NCI-H82 (cell line): Measurements from ENCODE around the gene GNAI2.
"Not testable (repeated sequence)": the region's sequence is repeated elsewhere in the genome, so short reads cannot be mapped to it uniquely, and the experiment has no call there.

ENCODE experiments used
- DNase-seq: peaks from one replicate; lab custom pipeline; 2025; lab: John Stamatoyannopoulos, UW

The GNAI2 gene

GRCh38 chr3:50264383-50264963 lies 28.5 kb downstream of the GNAI2 start:
- DNase-seq, result peak; percentile 75

- DNase-seq, result no peak
Observed at GRCh38 chr3:50264964-50265485, 29.0 kb downstream of the GNAI2 start.

- no peak for DNase-seq
Observed at GRCh38 chr3:50265571-50265970, 29.6 kb downstream of the GNAI2 start.

- DNase-seq, result no peak
Observed at GRCh38 chr3:50266017-50266416, 30.0 kb downstream of the GNAI2 start.

- no peak for DNase-seq
Observed at GRCh38 chr3:50266836-50267235, 30.8 kb downstream of the GNAI2 start.

- peak; percentile 35 for DNase-seq
Observed at GRCh38 chr3:50267280-50267913, 31.4 kb downstream of the GNAI2 start.

GRCh38 chr3:50268276-50268675 lies 32.3 kb downstream of the GNAI2 start:
- DNase-seq, result no peak

GRCh38 chr3:50268703-50269451 lies 32.9 kb downstream of the GNAI2 start, which contains the start of gene SEMA3B:
Gene SEMA3B (plus strand): TSS chr3:50269147. CDS start chr3:50269241, 94 bp downstream.
- no peak for DNase-seq

GRCh38 chr3:50269460-50269859 lies 33.5 kb downstream of the GNAI2 start:
- DNase-seq, result no peak

GRCh38 chr3:50269977-50270413 lies 34.0 kb downstream of the GNAI2 start:
- DNase-seq, result no peak

- no peak for DNase-seq
Observed at GRCh38 chr3:50270422-50271224, 34.6 kb downstream of the GNAI2 start.

- DNase-seq, result no peak
Observed at GRCh38 chr3:50271314-50271936, 35.4 kb downstream of the GNAI2 start.

GRCh38 chr3:50272538-50272910 lies 36.5 kb downstream of the GNAI2 start:
- DNase-seq, result not testable (repeated sequence)

GRCh38 chr3:50272911-50273688 lies 37.1 kb downstream of the GNAI2 start:
- DNase-seq, result peak; percentile 85

GRCh38 chr3:50273689-50274065 lies 37.7 kb downstream of the GNAI2 start:
- no peak for DNase-seq

GRCh38 chr3:50274371-50275104 lies 38.5 kb downstream of the GNAI2 start:
- DNase-seq, result peak; percentile 78

GRCh38 chr3:50275141-50275995 lies 39.4 kb downstream of the GNAI2 start:
- DNase-seq, result no peak

GRCh38 chr3:50275996-50276761 lies 40.2 kb downstream of the GNAI2 start:
- no peak for DNase-seq

GRCh38 chr3:50276762-50277101 lies 40.7 kb downstream of the GNAI2 start:
- DNase-seq, result no peak
